Activated T-helper 9 cell treated with anti-CD3 and anti-CD28 coated beads, Interleukin-2, amount 50 U/mL, for 16 hours (primary cell): ENCODE results near the gene C11orf68.

ENCODE experiments used
- DNase-seq: peaks from one replicate; pipeline ENCODE4 v3.0.0-alpha.2; 2020; ENCODE audit warnings: low read depth

C11orf68 gene

GRCh38 chr11:65890324-65891218 lies 28.3 kb downstream of the C11orf68 start, which contains the start of gene CCDC85B:
Gene CCDC85B (plus strand): TSS chr11:65890673. CDS start chr11:65890784, 111 bp downstream.
- DNase-seq, result peak; percentile 99

- DNase-seq, result peak; percentile 94
Measured at GRCh38 chr11:65888163-65888814, 30.6 kb downstream of the C11orf68 start, which contains the start of gene FIBP. Gene FIBP (minus strand): TSS chr11:65888471. CDS start chr11:65888418, 53 bp downstream.

- no peak for DNase-seq
Measured at GRCh38 chr11:65887723-65888162, 31.1 kb downstream of the C11orf68 start.

GRCh38 chr11:65886826-65887722 lies 31.8 kb downstream of the C11orf68 start:
- no peak for DNase-seq

GRCh38 chr11:65885808-65886536 lies 32.9 kb downstream of the C11orf68 start:
- DNase-seq, result no peak

- DNase-seq, result no peak
Measured at GRCh38 chr11:65885231-65885630, 33.6 kb downstream of the C11orf68 start.

- peak; percentile 77 for DNase-seq
Measured at GRCh38 chr11:65884716-65885092, 34.2 kb downstream of the C11orf68 start.

- no peak for DNase-seq
Measured at GRCh38 chr11:65883786-65884715, 34.8 kb downstream of the C11orf68 start.

GRCh38 chr11:65883058-65883761 lies 35.7 kb downstream of the C11orf68 start:
- DNase-seq, result no peak

- no peak for DNase-seq
Measured at GRCh38 chr11:65882120-65883057, 36.5 kb downstream of the C11orf68 start.

- no peak for DNase-seq
Measured at GRCh38 chr11:65880844-65881421, 37.9 kb downstream of the C11orf68 start.

- no peak for DNase-seq
Measured at GRCh38 chr11:65880027-65880426, 38.8 kb downstream of the C11orf68 start.

- DNase-seq, result no peak
Measured at GRCh38 chr11:65879617-65880016, 39.2 kb downstream of the C11orf68 start, which contains the start of gene CTSW. Gene CTSW (plus strand): TSS chr11:65879837. CDS start chr11:65879855, 18 bp downstream.

- peak; percentile 94 for DNase-seq
Measured at GRCh38 chr11:65873318-65874156, 45.3 kb downstream of the C11orf68 start.

- no peak for DNase-seq
Measured at GRCh38 chr11:65872586-65873317, 46.1 kb downstream of the C11orf68 start, which contains the start of gene EFEMP2. Gene EFEMP2 (minus strand): TSS chr11:65872800. CDS start chr11:65872354, 446 bp downstream.
